MG63 (cell line): ENCODE data around the gene ZNF518A. TPM values are rescaled to one million over a fixed set of nuclear protein-coding genes. Genes with fewer than 3 reads are reported as not detected.
A peak's percentile ranks its signal among the peaks of the same experiment; 100 is the strongest.
"Not testable (repeated sequence)": the region's sequence is repeated elsewhere in the genome, so short reads cannot be mapped to it uniquely, and the experiment has no call there.

Source experiments
- DNase-seq: peaks from one replicate; pipeline ENCODE4 v3.0.0-alpha.2; 2020
- H3K27me3 ChIP-seq: fragments of 250-450 bp; sonication (Bioruptor Pico); 2 replicates; pipeline ENCODE4 v1.5.1; 2020; ENCODE audit warnings: mild to moderate bottlenecking, moderate library complexity
- H3K36me3 ChIP-seq: fragments of 250-450 bp; sonication (Bioruptor Pico); 2 replicates; pipeline ENCODE4 v1.5.1; 2020; ENCODE audit warnings: mild to moderate bottlenecking, moderate library complexity
- H3K4me3 ChIP-seq: fragments of 250-450 bp; sonication (Bioruptor Pico); 2 replicates; pipeline ENCODE4 v1.5.1; 2020; ENCODE audit warnings: mild to moderate bottlenecking, moderate library complexity
- H3K9me3 ChIP-seq: fragments of 250-450 bp; sonication (Bioruptor Pico); 2 replicates; pipeline ENCODE4 v1.5.1; 2020; ENCODE audit warnings: mild to moderate bottlenecking, moderate library complexity
- total RNA-seq: library from RNA; depleted of rRNA; stranded (reverse); fragments of >200 nt; shearing (Covaris generic); gene quantifications from 2 replicates; pipeline ENCODE4 v1.2.3, GENCODE V29; 2014; ENCODE audit warnings: low replicate concordance

Gene ZNF518A
- total RNA-seq, 1 experiment from 2014 or later: 1.4 TPM

DNA sequence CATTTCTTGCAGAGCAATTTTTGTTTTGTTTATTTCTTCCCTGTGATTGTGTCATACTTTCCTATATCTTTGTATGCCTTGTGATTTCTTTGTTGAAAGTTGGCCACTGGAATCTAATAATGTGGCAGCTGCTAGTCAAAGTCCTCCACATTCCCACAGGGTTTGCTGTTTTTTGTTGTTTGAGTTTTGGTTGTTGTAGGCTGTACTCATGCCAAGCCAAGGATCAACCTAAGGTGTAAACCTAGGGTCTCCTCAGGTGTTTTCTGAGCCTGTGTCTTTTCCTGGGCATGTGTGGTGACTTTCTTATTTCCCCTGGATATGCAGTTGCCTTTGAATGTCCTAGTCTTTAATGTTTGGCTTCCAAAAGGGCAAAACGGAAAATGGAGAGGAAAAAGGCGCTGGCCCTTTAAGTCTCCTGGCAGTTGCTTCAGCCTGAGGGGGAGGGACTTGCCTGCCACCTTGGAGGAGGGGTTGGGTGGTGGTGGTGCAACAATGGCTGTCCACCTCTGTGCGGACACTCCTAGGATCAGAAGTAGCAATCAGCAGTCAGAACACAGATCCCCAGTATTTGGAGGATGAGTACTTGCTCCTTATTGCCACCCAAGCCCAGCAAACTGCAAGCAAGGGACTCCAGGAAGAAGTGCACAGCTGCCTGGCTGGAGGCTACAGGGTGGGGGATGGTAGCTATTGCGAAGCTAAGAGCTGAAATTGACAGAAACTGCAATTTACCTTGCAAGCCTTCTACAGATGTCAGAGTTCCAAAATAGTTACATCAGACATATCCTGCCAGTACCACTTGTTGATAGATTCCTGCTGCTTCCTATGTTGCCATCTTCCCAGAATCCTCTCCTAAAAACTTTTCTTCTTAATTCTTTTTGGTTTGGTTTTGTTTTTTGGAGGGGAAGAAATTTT lies 5.6 kb upstream of the ZNF518A start:
- DNase-seq: no peak
- no peaks in the 10 kb centered on the region for H3K9me3 ChIP-seq

DNA sequence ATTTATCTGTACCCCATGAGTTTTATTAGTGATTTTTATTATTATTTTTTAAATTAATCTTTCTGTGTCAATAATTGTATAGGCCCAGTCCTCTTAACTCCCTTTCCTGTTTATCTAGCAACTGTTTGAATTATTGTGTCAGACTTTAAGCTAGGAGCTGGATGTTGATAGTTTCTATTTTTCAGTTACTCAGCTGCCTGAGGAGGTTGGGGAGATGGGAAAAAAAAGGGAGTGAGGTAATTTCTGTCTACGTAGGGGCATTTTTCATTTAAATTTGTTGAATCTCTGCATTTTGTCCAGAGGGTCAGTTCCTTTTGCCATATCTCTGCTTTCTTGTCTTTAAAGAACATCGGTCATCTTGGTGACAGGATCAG lies 5.0 kb upstream of the ZNF518A start:
- Histone ChIP-seq H3K27me3 (no peaks in the 10 kb centered on the region; the same call in 1 of the 2 replicates), H3K4me3 (no peak overlapping the region), H3K9me3 (no peaks in the 10 kb centered on the region), H3K36me3 (no peaks in the 10 kb centered on the region)
- no peak for DNase-seq

More for the DNA sequence above, 5.6 kb upstream of the ZNF518A start:
- H3K27me3 ChIP-seq: no peaks in the 10 kb centered on the region; the same call in 1 of the 2 replicates
- H3K36me3 ChIP-seq: no peaks in the 10 kb centered on the region
- no peak overlapping the region for H3K4me3 ChIP-seq

DNA sequence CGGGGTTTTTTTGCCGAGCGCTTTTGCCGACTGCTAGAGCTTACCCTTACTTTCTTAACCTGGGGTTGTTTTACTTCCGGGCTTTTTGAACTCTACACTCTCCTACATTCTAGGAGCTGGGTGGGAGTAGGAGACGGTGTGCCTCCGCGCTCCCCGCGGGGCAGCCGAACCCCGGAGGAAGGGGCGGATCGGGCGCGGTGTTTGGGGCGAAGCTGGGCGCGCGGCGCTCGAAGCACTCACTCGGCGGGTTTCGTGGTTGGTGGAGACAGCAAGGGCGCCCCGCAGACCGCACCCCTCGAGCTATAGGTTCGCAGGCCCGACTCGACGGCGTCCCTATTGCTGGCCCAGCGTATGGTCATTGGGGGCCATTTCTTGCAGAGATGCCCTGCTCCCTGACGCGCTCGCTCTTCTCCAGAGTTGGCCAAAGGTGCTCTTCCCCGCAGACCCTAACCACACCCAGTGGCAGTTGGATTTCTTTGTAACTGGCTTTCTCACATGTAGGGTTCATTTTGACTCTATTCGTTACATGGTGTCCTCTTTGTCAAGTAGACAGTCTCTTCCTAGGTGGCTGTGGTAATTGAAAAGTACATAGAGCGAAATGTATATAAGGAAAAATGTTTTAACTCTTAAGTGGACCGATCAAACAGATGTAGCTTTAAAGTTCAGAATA lies 364 bp downstream of the ZNF518A start:
- DNase-seq: peak; percentile 68
- H3K9me3 ChIP-seq: no peaks in the 10 kb centered on the region

DNA sequence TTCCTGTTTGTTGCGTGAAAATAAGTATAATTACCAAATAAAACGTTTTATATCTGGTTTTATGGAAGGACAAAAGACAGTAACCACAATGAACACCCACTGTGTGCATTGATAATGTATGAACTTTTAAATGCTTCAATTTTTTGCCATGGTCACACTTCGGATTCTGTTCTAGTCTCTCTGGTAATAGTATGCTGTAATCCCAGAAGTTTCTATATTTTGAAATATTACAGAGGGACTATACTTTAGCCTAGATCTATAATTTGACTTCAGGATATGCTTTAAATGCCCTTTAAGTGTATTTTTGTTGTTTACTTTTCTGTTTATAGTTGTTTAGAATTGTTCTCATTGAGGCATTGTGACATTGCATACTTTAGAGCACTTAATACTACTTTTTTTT lies 1.5 kb downstream of the ZNF518A start:
- Histone ChIP-seq H3K36me3 (no peaks in the 10 kb centered on the region), H3K9me3 (no peaks in the 10 kb centered on the region), H3K27me3 (no peaks in the 10 kb centered on the region), H3K4me3 (no peak overlapping the region)
- no peak for DNase-seq

More for the DNA sequence above, 364 bp downstream of the ZNF518A start:
- Histone ChIP-seq H3K36me3 (no peaks in the 10 kb centered on the region), H3K4me3 (peak overlapping the region; percentile 58), H3K27me3 (no peaks in the 10 kb centered on the region)

DNA sequence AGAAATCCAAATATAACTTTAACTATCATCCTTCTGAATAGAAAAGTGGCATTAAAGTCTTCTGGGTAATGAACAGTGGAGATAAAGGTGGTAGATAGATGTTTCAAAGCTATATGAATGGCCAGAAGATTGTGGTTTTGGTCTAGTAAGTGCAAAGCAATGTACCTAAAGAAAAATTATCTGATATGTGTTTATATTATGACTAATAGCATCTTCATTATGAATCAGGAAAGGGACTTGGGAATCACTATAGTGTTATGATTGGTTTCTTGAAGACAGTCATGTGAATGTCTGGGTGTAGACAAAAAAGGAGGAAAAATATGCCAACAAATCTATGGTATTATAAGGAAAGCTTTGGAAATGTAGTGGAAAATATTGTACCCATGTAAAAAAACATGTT lies 3.0 kb downstream of the ZNF518A start:
- no peaks in the 10 kb centered on the region for H3K36me3 ChIP-seq
- H3K27me3 ChIP-seq: no peaks in the 10 kb centered on the region
- no peak for DNase-seq
- H3K9me3 ChIP-seq: no peaks in the 10 kb centered on the region
- H3K4me3 ChIP-seq: no peak overlapping the region

DNA sequence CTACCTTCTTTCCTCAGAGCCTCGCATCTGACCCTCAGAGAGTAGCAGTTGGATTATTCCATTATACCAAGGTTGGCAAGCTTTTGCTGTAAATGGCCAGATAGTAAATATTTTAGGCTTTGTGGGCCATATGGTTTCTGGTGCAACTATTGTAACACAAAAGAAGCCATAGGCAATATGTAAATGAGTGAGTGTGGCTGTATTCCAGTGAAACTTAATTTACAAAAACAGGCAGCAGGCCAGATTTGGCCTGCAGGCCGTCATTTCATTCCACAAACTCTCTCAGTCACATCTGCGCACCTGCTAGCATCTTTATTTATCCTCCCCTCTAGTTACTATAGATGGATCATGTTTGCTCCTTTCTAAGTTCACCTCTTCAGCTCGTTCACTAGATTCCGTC lies 6.7 kb downstream of the ZNF518A start:
- Histone ChIP-seq H3K36me3 (no peaks in the 10 kb centered on the region), H3K4me3 (no peak overlapping the region), H3K27me3 (no peaks in the 10 kb centered on the region), H3K9me3 (no peaks in the 10 kb centered on the region)
- no peak for DNase-seq

DNA sequence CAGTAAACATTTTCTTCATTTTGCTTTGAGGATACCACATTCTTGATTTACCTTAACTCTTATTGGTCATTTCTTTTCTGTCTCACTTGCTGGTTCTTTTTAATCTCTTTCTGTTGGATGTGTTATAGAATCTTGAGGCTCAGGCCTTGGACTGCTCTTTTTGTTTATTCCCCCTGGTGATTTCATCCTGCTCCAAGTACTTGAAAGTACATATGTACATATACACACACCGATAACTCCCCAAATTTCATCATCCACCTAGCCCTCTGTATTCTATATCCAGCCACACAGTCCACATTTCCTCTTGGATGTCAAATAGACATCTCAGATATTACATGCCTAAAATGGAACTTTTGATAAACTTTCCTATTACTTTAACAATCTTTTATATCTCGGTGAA lies 7.5 kb downstream of the ZNF518A start:
- no peaks in the 10 kb centered on the region for H3K27me3 ChIP-seq
- no peaks in the 10 kb centered on the region for H3K9me3 ChIP-seq
- H3K4me3 ChIP-seq: no peak overlapping the region
- no peaks in the 10 kb centered on the region for H3K36me3 ChIP-seq
- DNase-seq: no peak

DNA sequence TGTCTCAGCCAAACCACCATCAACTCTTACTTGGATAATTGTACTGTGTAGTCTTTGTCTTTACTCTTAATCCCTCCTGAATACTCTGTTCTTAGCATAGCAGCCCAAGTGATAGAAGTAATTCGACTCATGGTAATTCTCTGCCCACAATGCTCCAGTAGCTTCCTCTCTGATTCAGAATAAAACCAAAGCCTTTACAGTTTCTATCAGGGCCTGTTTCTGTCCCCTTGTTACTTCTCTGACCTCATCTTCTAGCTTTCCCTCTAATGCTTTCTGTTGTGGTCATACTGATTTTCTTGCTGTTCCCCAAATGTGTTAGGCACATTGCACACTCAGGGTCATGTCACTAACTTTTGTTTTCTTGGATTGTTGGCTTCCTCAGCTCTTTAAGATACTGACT lies 8.0 kb downstream of the ZNF518A start:
- H3K4me3 ChIP-seq: no peak overlapping the region
- no peaks in the 10 kb centered on the region for H3K36me3 ChIP-seq
- DNase-seq: no peak
- no peaks in the 10 kb centered on the region for H3K9me3 ChIP-seq
- H3K27me3 ChIP-seq: no peaks in the 10 kb centered on the region

DNA sequence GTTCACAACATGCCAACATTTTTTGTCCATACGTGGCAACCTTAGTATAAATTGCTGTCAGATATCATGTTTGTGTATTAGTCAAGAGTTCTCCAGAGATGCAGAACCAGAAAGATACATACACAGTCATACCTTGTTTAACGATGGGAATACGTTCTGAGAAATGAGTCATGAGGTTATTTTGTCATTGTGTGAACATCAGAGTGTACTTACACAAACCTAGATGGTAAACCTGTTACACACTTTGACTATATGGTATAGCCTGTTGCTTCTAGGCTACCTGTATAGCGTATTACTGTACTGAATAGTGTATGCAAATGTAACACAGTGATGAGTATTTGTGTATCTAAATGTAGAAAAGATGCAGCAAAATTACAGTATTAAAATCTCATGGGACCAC lies 22.3 kb downstream of the ZNF518A start:
- no peaks in the 10 kb centered on the region for H3K27me3 ChIP-seq
- no peaks in the 10 kb centered on the region for H3K9me3 ChIP-seq
- no peaks in the 10 kb centered on the region for H3K36me3 ChIP-seq
- H3K4me3 ChIP-seq: no peak overlapping the region
- no peak for DNase-seq

DNA sequence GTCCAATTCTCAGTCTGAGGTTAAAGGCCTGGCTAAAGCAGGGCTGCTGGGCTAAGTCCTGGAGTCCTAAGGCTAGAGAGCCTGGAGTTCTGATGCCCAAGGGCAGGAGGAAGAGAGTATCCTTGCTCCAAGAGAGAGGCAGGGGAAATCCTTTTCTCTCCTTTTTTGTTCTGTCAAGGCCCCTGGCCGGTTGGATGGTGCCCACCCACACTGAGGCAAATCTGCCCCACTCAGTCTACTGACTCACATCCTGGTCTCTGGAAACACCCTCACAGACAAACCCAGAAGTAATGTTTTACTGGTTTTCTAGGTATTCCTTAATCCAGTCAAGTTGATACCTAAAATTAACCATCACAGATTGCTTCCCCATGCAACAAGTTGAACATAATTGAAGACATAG lies 23.0 kb downstream of the ZNF518A start:
- no peak overlapping the region for H3K4me3 ChIP-seq
- H3K27me3 ChIP-seq: no peaks in the 10 kb centered on the region
- no peak for DNase-seq
- no peaks in the 10 kb centered on the region for H3K36me3 ChIP-seq
- no peaks in the 10 kb centered on the region for H3K9me3 ChIP-seq

DNA sequence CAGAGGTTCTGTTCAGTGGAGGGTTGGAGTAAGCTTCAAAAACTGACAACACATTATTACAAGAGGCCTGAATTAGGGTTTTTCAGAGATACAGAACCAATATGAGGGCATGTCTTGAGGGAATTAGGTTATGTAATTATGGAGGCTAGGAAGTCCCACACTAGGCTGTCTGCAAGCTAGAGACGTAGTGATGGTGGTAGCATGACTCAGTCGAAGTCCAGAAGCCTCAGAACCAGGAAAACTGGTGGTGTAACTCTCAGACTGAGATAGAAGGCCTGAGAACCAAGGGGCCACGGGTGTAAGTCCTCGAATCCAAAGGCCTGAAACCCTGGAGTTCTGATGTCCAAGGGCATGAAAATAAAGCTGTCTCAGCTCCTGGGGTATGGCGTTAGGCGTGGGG lies 35.6 kb downstream of the ZNF518A start:
- H3K36me3 ChIP-seq: no peaks in the 10 kb centered on the region
- H3K27me3 ChIP-seq: no peaks in the 10 kb centered on the region
- no peak overlapping the region for H3K4me3 ChIP-seq
- no peak for DNase-seq
- peaks cover 5% of the 10 kb centered on the region for H3K9me3 ChIP-seq

DNA sequence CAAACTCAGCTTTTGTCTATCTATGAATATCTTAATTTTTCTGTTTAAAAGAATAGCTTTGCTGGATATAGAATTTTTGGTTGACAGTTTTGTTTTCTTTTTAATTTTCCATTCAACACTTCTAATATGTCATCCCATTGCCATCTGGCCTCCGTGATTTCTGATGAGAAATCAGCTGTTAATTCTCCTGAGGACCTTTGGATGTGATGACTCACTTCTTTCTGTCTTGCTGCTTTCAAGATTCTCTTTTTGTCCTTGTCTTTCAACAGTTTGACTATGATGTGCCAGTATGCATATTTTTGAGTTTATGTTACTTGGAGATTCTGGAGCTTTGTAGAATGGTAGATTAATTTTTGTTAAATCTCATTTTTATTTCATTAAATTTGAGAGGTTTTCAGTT lies 38.4 kb downstream of the ZNF518A start:
- DNase-seq: no peak

DNA sequence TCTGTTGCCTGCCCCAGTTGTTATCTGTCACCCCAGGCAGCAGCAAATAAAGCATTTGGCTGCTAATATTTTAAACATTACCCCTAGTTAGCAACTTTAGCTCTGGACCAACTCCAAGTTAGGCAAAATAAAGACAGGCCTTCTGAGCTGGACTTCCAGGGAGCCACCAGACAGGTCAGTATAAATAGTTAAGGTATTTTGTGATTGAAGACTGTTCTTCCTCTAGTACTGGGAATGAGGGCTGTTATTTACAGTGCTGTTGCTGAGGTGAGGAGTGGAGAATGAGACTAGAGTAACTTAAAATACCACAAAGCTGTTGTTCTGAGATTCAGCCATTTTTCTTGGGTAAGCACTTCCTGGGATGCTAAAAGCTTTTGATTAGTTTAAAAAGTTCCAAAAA lies 40.1 kb downstream of the ZNF518A start:
- DNase-seq: no peak
- H3K4me3 ChIP-seq: no peak overlapping the region
- no peaks in the 10 kb centered on the region for H3K27me3 ChIP-seq
- peaks cover 5% of the 10 kb centered on the region for H3K9me3 ChIP-seq
- no peaks in the 10 kb centered on the region for H3K36me3 ChIP-seq

More for the DNA sequence above, 38.4 kb downstream of the ZNF518A start:
- peaks cover 5% of the 10 kb centered on the region for H3K9me3 ChIP-seq
- no peaks in the 10 kb centered on the region for H3K36me3 ChIP-seq
- H3K4me3 ChIP-seq: no peak overlapping the region
- no peaks in the 10 kb centered on the region for H3K27me3 ChIP-seq

DNA sequence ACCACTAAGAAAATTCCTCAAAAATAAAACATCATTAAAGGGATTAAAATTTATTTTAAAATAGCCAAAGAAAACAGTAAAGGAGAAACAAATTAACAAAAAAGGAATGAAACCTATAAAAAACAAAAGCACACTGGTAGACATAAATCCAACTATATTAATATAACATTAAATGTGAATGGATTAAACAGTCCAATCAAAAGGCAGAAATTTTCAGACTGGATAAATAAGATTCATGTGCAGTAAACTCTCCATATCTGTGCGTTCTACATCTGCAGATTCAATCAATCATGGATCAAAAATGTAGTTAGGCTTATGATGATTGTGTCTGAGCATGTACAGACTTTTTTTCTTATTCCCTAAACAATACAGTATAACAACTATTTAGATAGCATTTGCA lies 42.6 kb downstream of the ZNF518A start:
- DNase-seq: no peak
- peaks cover 8% of the 10 kb centered on the region for H3K9me3 ChIP-seq
- H3K27me3 ChIP-seq: no peaks in the 10 kb centered on the region
- H3K4me3 ChIP-seq: no peak overlapping the region
- H3K36me3 ChIP-seq: no peaks in the 10 kb centered on the region

DNA sequence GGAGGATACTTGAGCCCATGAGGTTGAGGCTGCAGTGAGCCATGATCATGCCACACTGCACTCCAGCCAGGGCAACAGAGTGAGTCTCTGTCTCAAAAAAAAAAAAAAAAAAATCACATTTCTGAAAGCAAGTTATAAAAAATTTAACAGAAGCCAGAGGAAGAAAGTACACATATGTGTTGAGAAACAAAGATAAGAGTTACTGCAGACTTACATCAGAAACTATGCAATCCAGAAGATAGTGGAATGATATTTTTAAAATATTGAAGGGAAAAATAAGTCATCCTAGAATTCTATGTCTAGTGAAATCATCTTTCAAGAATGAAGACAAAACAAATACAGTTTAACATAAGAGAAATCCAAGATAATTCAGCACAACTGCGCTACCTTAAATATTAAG lies 46.9 kb downstream of the ZNF518A start:
- Histone ChIP-seq H3K9me3 (0 out of 2 replicates have a peak, but pooled peaks cover 5% of the 10 kb centered on the region), H3K27me3 (no peaks in the 10 kb centered on the region), H3K36me3 (no peaks in the 10 kb centered on the region), H3K4me3 (no peak overlapping the region)
- no peak for DNase-seq

DNA sequence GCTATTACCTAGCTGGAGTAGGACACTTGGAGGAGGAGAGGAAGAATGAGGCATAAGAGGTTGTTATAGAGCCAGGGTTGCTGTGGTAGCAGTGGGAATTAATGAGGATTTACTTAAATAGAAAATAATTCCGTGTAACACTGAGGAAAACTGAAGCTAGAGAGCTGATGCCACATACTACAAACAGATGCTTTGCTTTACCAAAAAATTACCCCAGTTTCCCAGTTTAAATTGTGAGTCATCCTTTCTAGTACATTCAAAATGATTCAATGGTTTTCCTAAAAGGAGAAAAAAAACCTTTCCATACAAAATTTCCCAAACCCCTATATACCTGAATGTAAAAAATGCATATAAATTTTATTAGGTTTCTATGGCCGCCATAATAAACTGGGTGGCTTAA lies 58.3 kb downstream of the ZNF518A start:
- no peaks in the 10 kb centered on the region for H3K36me3 ChIP-seq
- no peak for DNase-seq
- no peak overlapping the region for H3K4me3 ChIP-seq
- no peaks in the 10 kb centered on the region; the same call in 1 of the 2 replicates for H3K27me3 ChIP-seq
- peaks cover 2% of the 10 kb centered on the region; the same call in 1 of the 2 replicates for H3K9me3 ChIP-seq

DNA sequence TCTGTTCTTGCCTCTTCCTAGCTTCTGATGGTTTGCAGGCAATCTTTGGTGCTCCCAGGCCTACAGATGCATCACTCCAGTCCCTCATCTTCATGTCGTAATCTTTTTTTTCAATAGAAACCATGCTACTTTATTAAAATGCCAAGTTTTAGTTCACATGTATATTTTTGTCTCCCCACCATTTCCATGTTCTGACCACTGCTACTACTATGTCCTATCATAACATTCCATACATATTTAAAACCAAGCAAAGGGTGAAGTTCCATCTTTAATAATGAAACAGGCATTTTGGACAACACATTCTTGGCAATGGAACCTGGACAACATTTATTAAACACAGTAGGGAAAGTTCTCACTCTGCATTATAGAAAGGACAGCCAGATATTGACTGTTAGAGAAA lies 58.8 kb downstream of the ZNF518A start:
- peaks cover 2% of the 10 kb centered on the region; the same call in 1 of the 2 replicates for H3K9me3 ChIP-seq
- H3K27me3 ChIP-seq: no peaks in the 10 kb centered on the region; the same call in 1 of the 2 replicates
- H3K36me3 ChIP-seq: no peaks in the 10 kb centered on the region
- no peak overlapping the region for H3K4me3 ChIP-seq
- DNase-seq: no peak

DNA sequence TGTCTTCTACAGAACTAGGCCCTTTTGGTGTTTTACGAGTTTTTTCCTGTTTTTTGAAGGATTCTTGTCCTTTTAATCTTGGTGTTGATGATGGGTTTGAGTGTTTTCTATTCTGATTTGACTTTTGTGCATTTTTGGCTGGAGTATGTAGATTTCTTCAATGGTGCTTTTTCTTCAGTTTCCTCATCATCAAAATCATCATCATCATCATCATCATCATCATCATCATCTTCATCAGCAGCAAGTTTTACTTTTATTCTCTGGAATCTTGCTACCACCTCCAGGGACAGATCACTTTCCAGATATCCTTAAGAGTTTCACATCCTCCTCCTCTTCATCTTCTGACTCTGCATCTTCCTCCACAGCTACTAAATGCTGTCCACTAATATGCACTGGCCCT lies 59.4 kb downstream of the ZNF518A start:
- not testable (repeated sequence) for H3K9me3 ChIP-seq, DNase-seq, H3K36me3 ChIP-seq, H3K27me3 ChIP-seq, H3K4me3 ChIP-seq
